MV-4-11 (cell line): Measurements from ENCODE around the gene IFT88.

Source experiments
- DNase-seq: peaks from one replicate; lab custom pipeline; 2025; lab: John Stamatoyannopoulos, UW

The IFT88 gene

GRCh38 chr13:20686863-20687579 lies 120.1 kb downstream of the IFT88 start:
- no peak for DNase-seq

DNA sequence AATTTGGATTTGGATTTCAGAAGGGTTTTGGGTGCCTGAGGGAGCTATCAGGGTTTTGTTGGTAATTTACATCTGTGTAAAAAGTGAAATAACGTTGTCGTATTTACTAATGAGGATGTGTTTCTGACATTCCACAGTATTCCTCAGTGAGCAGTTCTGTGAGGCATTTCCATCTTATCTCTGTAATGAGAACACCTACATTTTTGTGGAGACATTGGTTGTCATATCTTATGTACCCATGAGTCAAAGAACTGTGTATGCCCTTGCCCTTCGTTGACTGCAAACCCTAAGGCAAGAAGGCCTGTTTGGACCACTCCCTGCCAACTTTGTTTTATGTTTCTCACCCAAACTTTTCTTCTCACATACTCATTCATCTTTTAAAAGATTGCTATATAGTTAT lies 122.3 kb downstream of the IFT88 start:
- DNase-seq, result no peak

DNA sequence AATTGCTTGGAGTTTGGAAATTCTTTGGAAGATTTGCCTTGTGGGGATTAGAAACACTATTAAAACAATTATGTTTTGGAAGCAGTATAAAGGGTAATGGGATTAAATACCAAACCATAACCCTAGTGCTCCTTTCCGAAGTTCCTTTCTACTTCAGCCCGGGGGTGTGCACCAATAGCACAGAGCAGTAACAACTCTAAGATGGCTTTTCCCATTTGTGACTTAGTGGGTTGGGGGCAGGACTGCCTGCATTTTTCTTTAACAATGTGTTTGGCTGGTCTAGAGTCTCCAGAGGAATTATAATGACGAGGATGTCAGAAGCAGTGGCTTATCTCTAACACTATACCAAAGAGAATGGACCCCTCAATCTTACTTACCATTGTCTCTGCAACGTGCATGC lies 124.7 kb downstream of the IFT88 start:
- no peak for DNase-seq

DNA sequence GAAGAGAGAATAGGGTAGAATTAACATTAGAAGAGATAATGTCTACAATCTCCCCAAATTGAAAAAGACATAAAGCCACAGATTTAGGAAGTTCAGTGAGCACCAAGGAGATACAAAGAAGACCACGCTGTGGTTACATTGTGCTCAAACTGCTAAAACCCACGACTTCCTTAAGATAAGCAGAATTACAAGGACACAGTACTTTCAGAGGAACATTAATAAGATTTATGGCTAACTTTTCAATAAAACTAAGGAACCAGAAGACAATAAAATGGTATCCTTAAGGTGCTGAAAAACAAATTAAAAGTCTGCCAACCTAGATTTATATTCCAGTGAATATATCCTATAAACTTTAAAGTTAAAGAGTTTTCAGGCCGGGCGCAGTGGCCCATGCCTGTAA lies 129.1 kb downstream of the IFT88 start:
- peak; percentile 62 for DNase-seq

DNA sequence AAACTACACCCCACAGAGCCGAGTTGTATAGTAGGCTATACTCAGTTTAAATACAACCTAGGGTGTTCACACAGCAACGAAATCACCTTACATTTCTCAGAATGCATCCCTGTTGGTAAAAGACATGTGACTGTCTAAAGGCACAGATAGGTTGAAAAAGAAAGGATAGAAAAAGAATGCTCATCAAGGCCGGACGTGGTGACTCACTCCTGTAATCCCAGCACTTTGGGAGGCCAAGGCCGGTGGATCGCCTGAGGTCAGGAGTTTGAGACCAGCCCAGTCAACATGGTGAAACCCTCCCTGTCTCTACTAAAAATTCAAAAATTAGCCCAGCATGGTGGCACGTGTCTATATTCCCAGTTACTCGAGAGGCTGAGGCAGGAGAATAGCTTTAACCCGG lies 132.8 kb downstream of the IFT88 start:
- DNase-seq, result peak; percentile 12

DNA sequence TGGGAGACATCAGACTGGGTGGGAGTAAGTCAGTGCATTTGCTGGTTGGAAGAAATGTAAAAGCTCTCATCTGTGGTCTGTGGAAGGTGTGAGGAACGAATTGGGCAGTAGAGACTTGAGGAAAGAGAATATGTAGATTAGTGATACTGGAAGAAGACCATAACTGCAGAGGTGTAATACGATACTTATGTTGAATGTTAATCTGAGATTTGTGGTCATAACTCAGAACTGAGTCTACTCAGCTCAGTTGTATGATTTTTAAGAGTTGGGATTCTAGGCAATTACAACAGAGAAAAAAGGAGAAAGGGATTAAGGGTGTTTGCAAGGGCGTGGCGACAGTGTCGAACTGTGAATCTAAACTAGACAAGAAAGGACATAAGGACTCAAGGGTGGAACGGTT lies 133.3 kb downstream of the IFT88 start:
- DNase-seq, result no peak

DNA sequence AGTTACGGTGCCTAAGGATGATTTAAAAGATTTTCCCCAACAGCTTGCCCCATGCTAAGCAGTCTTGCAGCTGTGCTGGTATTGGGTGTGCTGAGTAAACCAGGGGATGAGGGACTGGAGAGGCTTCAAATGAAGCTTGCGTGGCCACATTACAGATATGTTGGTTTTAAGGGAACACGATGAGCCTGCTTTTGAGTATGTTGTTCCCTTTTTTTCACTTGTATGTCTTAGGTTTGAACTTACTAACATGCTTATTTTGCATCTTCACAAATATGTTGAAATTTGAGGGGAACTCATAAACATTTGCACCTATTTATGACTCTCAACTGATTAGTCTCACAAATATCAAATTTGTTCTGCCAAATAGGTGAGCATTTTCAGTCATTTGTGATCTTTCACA lies 134.5 kb downstream of the IFT88 start:
- peak; percentile 28 for DNase-seq

GRCh38 chr13:20702530-20702914 lies 135.6 kb downstream of the IFT88 start:
- DNase-seq, result no peak

DNA sequence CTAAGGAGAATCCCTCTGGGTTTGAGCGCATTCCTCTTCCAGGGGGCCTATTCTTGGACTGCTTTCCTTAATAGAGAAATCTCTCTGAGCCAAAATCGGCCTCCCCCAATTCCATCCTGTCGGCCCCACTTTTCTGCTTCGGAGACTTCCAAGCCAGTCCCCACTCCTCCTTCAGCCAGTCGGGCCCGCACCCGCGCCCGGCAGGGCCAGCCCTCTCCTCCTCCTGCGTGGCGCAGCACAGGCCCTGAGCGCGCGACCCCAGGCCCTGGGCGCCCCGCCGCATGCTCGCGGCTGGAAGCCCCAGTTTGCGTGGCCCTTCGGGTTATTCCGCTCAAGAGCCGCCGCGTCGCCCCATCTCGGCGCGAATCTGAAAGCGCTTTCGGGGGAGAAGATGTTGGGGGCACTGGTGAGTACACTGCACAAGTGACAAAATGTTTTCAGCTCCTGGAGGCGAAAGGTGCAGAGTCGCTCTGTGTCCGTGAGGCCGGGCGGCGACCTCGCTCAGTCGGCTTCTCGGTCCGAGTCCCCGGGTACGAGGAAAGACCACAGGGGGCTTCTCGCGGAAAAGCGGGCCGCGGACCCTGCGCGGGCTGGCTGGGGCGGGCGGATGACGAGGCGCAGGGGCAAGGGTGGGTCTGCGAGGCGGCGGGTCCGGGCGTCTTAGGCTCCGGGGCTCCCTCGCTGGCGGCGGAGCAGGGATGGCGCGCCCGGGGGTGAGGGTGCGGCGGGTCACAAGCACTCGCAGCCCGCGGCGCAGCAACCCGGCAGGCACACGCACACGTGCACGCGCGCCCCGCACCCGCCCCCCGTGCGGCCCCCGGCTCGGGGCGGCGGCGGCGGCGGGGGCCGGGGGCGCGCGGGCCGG lies 136.2 kb downstream of the IFT88 start, which contains the start of gene IL17D:
Gene IL17D (plus strand): TSS at position 785 of the 865 bp plus-strand sequence. CDS start 303 bp downstream, outside the sequence.
- no peak for DNase-seq

DNA sequence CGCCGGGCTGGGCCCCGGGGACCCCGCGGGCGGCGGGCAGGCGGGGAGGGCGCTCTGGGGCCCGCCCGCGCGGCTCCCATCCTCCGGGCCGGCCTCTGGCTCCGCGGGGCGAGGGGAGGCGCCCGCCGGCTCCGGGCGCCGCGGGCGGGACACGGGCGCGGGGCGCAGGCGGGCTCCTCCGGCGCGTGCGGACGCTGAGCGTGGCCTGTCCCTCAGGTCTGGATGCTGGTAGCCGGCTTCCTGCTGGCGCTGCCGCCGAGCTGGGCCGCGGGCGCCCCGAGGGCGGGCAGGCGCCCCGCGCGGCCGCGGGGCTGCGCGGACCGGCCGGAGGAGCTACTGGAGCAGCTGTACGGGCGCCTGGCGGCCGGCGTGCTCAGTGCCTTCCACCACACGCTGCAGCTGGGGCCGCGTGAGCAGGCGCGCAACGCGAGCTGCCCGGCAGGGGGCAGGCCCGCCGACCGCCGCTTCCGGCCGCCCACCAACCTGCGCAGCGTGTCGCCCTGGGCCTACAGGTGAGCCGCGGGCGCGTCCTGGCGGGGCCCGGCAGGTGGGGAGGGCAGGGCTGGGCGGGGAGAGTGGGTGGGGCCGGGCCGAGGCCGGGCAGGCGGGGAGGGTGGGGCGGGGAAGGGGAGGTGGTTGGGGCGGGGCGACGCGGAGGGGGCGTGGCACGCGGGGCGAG lies 137.0 kb downstream of the IFT88 start:
- DNase-seq, result peak; percentile 54

GRCh38 chr13:20704459-20705069 lies 137.6 kb downstream of the IFT88 start:
- DNase-seq, result no peak

GRCh38 chr13:20706661-20707060 lies 139.7 kb downstream of the IFT88 start:
- DNase-seq, result no peak

GRCh38 chr13:20708216-20708615 lies 141.3 kb downstream of the IFT88 start:
- DNase-seq, result no peak

- DNase-seq, result no peak
Observed at GRCh38 chr13:20709369-20709768, 142.4 kb downstream of the IFT88 start.

GRCh38 chr13:20709782-20710181 lies 142.8 kb downstream of the IFT88 start:
- no peak for DNase-seq

DNA sequence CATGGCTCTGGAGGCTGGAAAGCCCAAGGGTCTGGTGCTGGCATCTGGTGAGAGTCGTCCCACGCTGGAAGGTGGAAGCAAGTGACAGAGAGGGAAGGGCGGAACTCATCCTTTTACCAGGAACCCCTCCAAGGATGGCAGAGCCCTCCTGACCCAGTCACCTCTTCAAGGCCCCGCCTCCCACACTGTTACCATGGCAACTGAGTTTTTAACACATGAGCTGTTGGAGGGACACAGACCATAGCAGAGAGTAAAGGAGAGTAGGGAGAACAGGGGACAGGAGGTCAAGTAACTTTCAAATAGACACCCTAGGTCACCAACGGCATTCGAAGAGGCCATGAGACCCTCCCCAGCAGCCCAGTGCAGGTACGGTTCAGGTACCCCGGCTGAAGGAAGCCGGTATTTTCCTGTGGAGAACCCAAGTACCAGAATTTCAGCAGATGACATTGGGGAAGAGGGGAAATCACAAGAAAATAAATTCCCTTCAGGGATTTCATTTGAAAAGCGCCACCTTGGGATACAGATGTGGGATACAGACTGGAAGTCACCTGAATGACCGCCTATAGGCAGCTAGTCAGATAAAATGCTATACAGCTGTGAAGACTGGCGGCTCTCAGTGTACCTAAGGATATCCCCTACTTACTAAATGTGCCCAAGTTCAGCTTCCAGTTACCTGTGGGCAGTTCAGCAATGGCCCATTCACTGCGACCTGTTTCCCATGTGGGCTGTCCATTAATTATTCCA lies 144.5 kb downstream of the IFT88 start:
- no peak for DNase-seq

- no peak for DNase-seq
Observed at GRCh38 chr13:20713014-20713376, 146.0 kb downstream of the IFT88 start.

GRCh38 chr13:20713751-20714150 lies 146.8 kb downstream of the IFT88 start:
- no peak for DNase-seq

- DNase-seq, result no peak
Observed at GRCh38 chr13:20714161-20714560, 147.2 kb downstream of the IFT88 start.

DNA sequence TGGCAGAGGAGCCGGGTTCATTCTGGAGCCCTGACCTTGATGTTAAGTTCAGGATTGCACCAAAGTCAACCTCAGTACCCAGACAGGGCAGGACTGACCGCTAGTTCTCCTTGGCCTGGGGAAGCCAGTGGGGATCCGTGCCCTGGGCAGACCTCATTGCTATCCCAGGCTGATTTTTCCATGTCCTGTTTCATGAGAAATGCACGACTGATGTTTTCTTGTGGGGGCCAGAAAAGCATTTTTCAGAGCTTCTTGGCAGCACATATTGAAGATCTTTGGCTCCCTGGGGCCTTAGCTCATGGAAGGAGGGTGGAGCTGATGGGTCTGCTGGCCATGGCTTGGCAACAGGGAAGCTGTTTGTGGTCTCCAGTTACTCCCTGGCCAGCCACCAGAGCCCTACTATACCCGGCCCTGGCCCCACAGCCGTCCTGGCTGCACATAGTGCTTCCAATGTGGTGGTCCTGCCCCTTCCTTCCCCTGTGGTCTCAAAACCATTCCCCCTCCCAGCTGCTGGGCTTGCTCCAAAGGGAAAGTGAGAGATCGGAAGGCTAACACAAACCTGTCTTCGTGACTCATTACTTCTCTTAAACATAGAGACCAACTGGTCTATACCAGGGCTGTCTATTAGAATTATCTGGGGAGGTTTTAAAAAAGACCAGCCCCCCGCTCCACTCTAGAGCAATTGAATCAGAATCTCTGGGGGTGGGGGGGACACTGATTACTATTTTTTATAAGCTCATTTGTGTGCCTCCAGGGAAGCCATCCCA lies 147.8 kb downstream of the IFT88 start:
- DNase-seq, result no peak

GRCh38 chr13:20715330-20715712 lies 148.4 kb downstream of the IFT88 start:
- no peak for DNase-seq
